GM12878 (cell line): ENCODE results near the gene SRSF1. TPM values are rescaled to one million over a fixed set of nuclear protein-coding genes. Genes with fewer than 3 reads are reported as not detected.
A peak's percentile ranks its signal among the peaks of the same experiment; 100 is the strongest.

Source experiments
- ATAC-seq: fragments of 200-7000 bp; cut with Tn5 transposase; 3 replicates; pipeline ENCODE4 v1.9.1; 2020; ENCODE audit warnings: mild to moderate bottlenecking, moderate library complexity
- BruUV-seq: library from RNA; stranded (reverse); fragments of 400-500 nt; replicated peaks from 2 replicates; lab custom pipeline; 2021; lab: Mats Ljungman, UMichigan
- CTCF ChIA-PET: fragments of 300-600 bp; sonication (Branson Sonifier 250); formaldehyde crosslinking; extraction: SDS; loops from one replicate; lab custom pipeline; 2021; ENCODE audit warnings: inconsistent platforms; lab: Yijun Ruan, JAX
- POLR2A ChIA-PET: fragments of 350-600 bp; formaldehyde crosslinking; extraction: SDS; loops from one replicate; lab custom pipeline; 2021; ENCODE audit warnings: inconsistent platforms; lab: Charles Lee
- RAD21 ChIA-PET: fragments of 300-600 bp; sonication (Branson Sonifier 250); formaldehyde crosslinking; loops from one replicate; lab custom pipeline; 2023; ENCODE audit warnings: antibody characterized with exemption; ENCODE audit not compliant: unreplicated experiment; lab: Charles Lee
- SMC1A ChIA-PET: fragments of 300-600 bp; sonication (Branson Sonifier 250); formaldehyde crosslinking; loops from one replicate; lab custom pipeline; 2023; ENCODE audit not compliant: unreplicated experiment, uncharacterized antibody; lab: Charles Lee
- DNase-seq: peaks from one replicate; pipeline ENCODE4 v3.0.0-alpha.2; 2011; ENCODE audit warnings: low read depth, low spot score
- FAIRE-seq: peaks from 3 replicates; lab custom pipeline; 2011; peaks lifted over from hg19 to GRCh38; lab: Jason Lieb, UNC
- H2AFZ ChIP-seq: 2 replicates; pipeline ENCODE4 v1.6.0; 2011; ENCODE audit warnings: low read depth, low read length, control low read depth; ENCODE audit not compliant: control insufficient read depth
- H3K27ac ChIP-seq: 2 replicates; pipeline ENCODE4 v1.5.1; 2011; ENCODE audit warnings: control low read depth; ENCODE audit not compliant: control insufficient read depth, insufficient read depth
- H3K27me3 ChIP-seq, 2 experiments: replicated peaks in 1 of 2; 2 replicates each; pipeline versions ENCODE4 v1.6.0 to v1.6.1; 2011; ENCODE audit warnings: low read length in 1 of 2; ENCODE audit not compliant: control insufficient read depth in 2 of 2, insufficient read depth in 2 of 2
- H3K36me3 ChIP-seq, 2 experiments: 2 replicates each; pipeline ENCODE4 v1.5.1; 2011; ENCODE audit warnings: low read length in 1 of 2; ENCODE audit not compliant: control insufficient read depth in 2 of 2, insufficient read depth in 2 of 2
- H3K4me1 ChIP-seq: 2 replicates; pipeline ENCODE4 v1.6.1; 2011; ENCODE audit warnings: mild to moderate bottlenecking, low read length, moderate library complexity, mixed read lengths; ENCODE audit not compliant: control insufficient read depth, insufficient read depth
- H3K4me2 ChIP-seq: 2 replicates; pipeline ENCODE4 v1.6.0; 2011; ENCODE audit warnings: control low read depth; ENCODE audit not compliant: control insufficient read depth, insufficient read depth
- H3K4me3 ChIP-seq: fragments of 200-600 bp; sonication (generic); 2 replicates; pipeline ENCODE4 v1.5.1; 2016
- H3K79me2 ChIP-seq: 2 replicates; pipeline ENCODE4 v1.6.0; 2011; ENCODE audit warnings: low read length; ENCODE audit not compliant: control insufficient read depth, insufficient read depth
- H3K9ac ChIP-seq: 2 replicates; pipeline ENCODE4 v1.8.0; 2011; ENCODE audit warnings: low read length, control low read depth, mixed read lengths; ENCODE audit not compliant: control insufficient read depth, insufficient read depth
- H3K9me3 ChIP-seq: replicated peaks from 3 replicates; pipeline ENCODE4 v1.5.1; 2011; ENCODE audit warnings: mild to moderate bottlenecking, low read length; ENCODE audit not compliant: control insufficient read depth, insufficient read depth
- H4K20me1 ChIP-seq: 2 replicates; pipeline ENCODE4 v1.6.0; 2011; ENCODE audit not compliant: control insufficient read depth, insufficient read depth
- CHD1 ChIP-seq: IDR thresholded peaks from 2 replicates; pipeline ENCODE4 v1.6.1; 2012; ENCODE audit warnings: low read depth, low read length, improper control_type of control experiment
- GABPA ChIP-seq: IDR thresholded peaks from 2 replicates; pipeline ENCODE4 v1.6.1; 2014; ENCODE audit warnings: antibody characterized with exemption, low read depth, mild to moderate bottlenecking, inconsistent platforms
- GATAD2B ChIP-seq: fragments of 450-650 bp; conservative IDR thresholded peaks from 2 replicates; pipeline ENCODE4 v1.6.1; 2017; ENCODE audit warnings: low read depth, mild to moderate bottlenecking, moderate library complexity
- HDAC6 ChIP-seq: fragments of 200-600 bp; sonication (generic); IDR thresholded peaks from one replicate; pipeline ENCODE4 v1.8.0; 2017; ENCODE audit warnings: antibody characterized with exemption; ENCODE audit not compliant: unreplicated experiment
- KAT2A ChIP-seq: conservative IDR thresholded peaks from 2 replicates; pipeline ENCODE4 v1.6.1; 2011; ENCODE audit warnings: low read depth, low read length; ENCODE audit not compliant: control insufficient read depth
- RAD51 ChIP-seq: fragments of 450-650 bp; IDR thresholded peaks from 2 replicates; pipeline ENCODE4 v1.6.1; 2016; ENCODE audit warnings: moderate library complexity, mild to moderate bottlenecking, inconsistent platforms
- RELB ChIP-seq: fragments of 450-650 bp; IDR thresholded peaks from 2 replicates; pipeline ENCODE4 v1.6.1; 2017; ENCODE audit warnings: low read depth, mild to moderate bottlenecking, moderate library complexity
- SIX5 ChIP-seq: IDR thresholded peaks from 2 replicates; pipeline ENCODE4 v1.6.1; 2011; ENCODE audit warnings: mild to moderate bottlenecking, low read depth, low read length, moderate library complexity; ENCODE audit not compliant: severe bottlenecking
- SMAD5 ChIP-seq: IDR thresholded peaks from 2 replicates; pipeline ENCODE4 v1.6.1; 2016; ENCODE audit warnings: antibody characterized with exemption, low read depth
- TARDBP ChIP-seq: IDR thresholded peaks from 2 replicates; pipeline ENCODE4 v1.6.1; 2016; ENCODE audit warnings: borderline replicate concordance
- USF2 ChIP-seq: IDR thresholded peaks from 2 replicates; pipeline ENCODE4 v1.6.1; 2011; ENCODE audit warnings: low read depth, low read length, improper control_type of control experiment, borderline replicate concordance
- ZBED1 ChIP-seq: IDR thresholded peaks from 2 replicates; pipeline ENCODE4 v1.6.1; 2016; ENCODE audit warnings: borderline replicate concordance
- ZNF217 ChIP-seq: fragments of 450-650 bp; IDR thresholded peaks from 2 replicates; pipeline ENCODE4 v1.6.1; 2017; ENCODE audit warnings: antibody characterized with exemption, mild to moderate bottlenecking
- ZNF24 ChIP-seq: fragments of 450-650 bp; IDR thresholded peaks from 2 replicates; pipeline ENCODE4 v1.6.1; 2017; ENCODE audit warnings: antibody characterized with exemption, mild to moderate bottlenecking
- ZNF687 ChIP-seq: fragments of 450-650 bp; IDR thresholded peaks from 2 replicates; pipeline ENCODE4 v1.6.1; 2017; ENCODE audit warnings: mild to moderate bottlenecking, moderate library complexity
- WGBS: methylation state at CpG from one replicate; pipeline ENCODE4 v1.1.6; 2016; ENCODE audit warnings: low lambda C conversion rate; ENCODE audit not compliant: insufficient replicate concordance, insufficient coverage; ENCODE audit errors: missing lambda C conversion rate; 5-methylcytosine and 5-hydroxymethylcytosine counted together
- in situ Hi-C: fragments of 300-500 bp; cut with MboI; formaldehyde crosslinking; loops from 9 replicates; pipeline ENCODE4 v1.14.3; 2018; ENCODE audit warnings: mixed read lengths
- intact Hi-C: fragments of 100-400 bp; cut with micrococcal nuclease; formaldehyde crosslinking; loops from one replicate; pipeline ENCODE4 v1.14.2; 2022; ENCODE audit not compliant: unreplicated experiment
- polyA plus RNA-seq, 11 experiments: library from polyadenylated mRNA; depleted of rRNA in 4 of 11; unstranded in 6 of 11; stranded (reverse) in 5 of 11; fragments of >200 nt; fragmentation: Nextera tagmentation in 4 of 11; fragmentation: Illumina TruSeq in 1 of 11; extraction: Ambion mirVana in 4 of 11; extraction: Trizol in 1 of 11; gene quantifications; 1 replicate in 1 of 11; 2 replicates in 10 of 11; pipeline versions ENCODE4 v1.2.1 to v1.2.3, GENCODE V29; 2011 to 2016; ENCODE audit warnings: inconsistent platforms in 2 of 11, missing spikeins in 2 of 11, low read depth in 1 of 11
- total RNA-seq, 4 experiments: library from RNA; depleted of rRNA in 3 of 4; stranded (reverse); fragments of >200 nt in 3 of 4; fragmentation: Illumina TruSeq in 1 of 4; extraction: Trizol in 1 of 4; gene quantifications; 2 replicates each; pipeline versions ENCODE4 v1.2.1 to v1.2.3, GENCODE V29; 2013 to 2021
- TF ChIP-seq, protein P1 (sequence below): fragments of 450-650 bp; IDR thresholded peaks from 2 replicates; pipeline ENCODE4 v1.6.1; 2017; ENCODE audit warnings: borderline replicate concordance

SRSF1 gene
- total and polyA plus RNA-seq, 10 of the 15 experiments (the other 5 are each of a cell fraction or from before 2014, with no cell fraction given) = 101 to 474 (median 404) TPM

- H3K79me2 ChIP-seq = peaks cover 20% of the 10 kb centered on the region
- RAD21 ChIA-PET = interaction anchor here (0.9 to 3.6 kb wide), 13 partner anchors 10 to 129 kb away, joined by 3 to 55 read pairs (median 10); partner anchors contain the start of gene SRSF1
- TF ChIP-seq GABPA = no peak
- no peak for TF ChIP-seq USF2
- TF ChIP-seq SMAD5 = no peak
- no peak for TF ChIP-seq RAD51
- no peak for TF ChIP-seq HDAC6
- no peak for TF ChIP-seq CHD1
- TF ChIP-seq ZNF24 = no peak
- TF ChIP-seq ZBED1 = no peak
- TF ChIP-seq TARDBP = no peak
- TF ChIP-seq GATAD2B = no peak
- TF ChIP-seq SIX5 = no peak
- TF ChIP-seq, protein P1, sequence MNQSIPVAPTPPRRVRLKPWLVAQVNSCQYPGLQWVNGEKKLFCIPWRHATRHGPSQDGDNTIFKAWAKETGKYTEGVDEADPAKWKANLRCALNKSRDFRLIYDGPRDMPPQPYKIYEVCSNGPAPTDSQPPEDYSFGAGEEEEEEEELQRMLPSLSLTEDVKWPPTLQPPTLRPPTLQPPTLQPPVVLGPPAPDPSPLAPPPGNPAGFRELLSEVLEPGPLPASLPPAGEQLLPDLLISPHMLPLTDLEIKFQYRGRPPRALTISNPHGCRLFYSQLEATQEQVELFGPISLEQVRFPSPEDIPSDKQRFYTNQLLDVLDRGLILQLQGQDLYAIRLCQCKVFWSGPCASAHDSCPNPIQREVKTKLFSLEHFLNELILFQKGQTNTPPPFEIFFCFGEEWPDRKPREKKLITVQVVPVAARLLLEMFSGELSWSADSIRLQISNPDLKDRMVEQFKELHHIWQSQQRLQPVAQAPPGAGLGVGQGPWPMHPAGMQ = no peak
- no peak for TF ChIP-seq KAT2A
- no peak for TF ChIP-seq RELB
- TF ChIP-seq ZNF687 = no peak
- no peak for TF ChIP-seq ZNF217
Measured at GRCh38 chr17:57985675-57985974, 21.4 kb downstream of the SRSF1 start.

More at GRCh38 chr17:57985675-57985974, 21.4 kb downstream of the SRSF1 start:
- ChIA-PET CTCF (interaction anchor here (0.6 to 8.8 kb wide), 20 partner anchors 10 to 152 kb away, joined by 3 to 195 read pairs (median 6); partner anchors contain the start of gene SRSF1), POLR2A (interaction anchor here (0.6 to 3.1 kb wide), 9 partner anchors 8 to 169 kb away, joined by 3 to 21 read pairs (median 5); no protein-coding TSS in a partner anchor), SMC1A (interaction anchor here (1.0 to 9.3 kb wide), 25 partner anchors 10 to 253 kb away, joined by 3 to 114 read pairs (median 9); partner anchors contain the start of genes CUEDC1, LPO, MRPS23 and SRSF1)
- Histone ChIP-seq H3K9ac (no peak overlapping the region), H3K9me3 (no peaks in the 10 kb centered on the region), H3K4me2 (no peak overlapping the region), H3K27ac (no peak overlapping the region), H3K4me3 (0 out of 2 replicates have a peak overlapping the region, but pooled peaks have one; percentile 17), H3K27me3 (no peaks in the 10 kb centered on the region), H4K20me1 (peaks cover 2% of the 10 kb centered on the region; the same call in 1 of the 2 replicates), H2AFZ (no peak overlapping the region), H3K36me3 (peaks cover 0 to 6% of the 10 kb centered on the region in 2 experiments; a peak in 2 of 4 replicates), H3K4me1 (peaks cover 5% of the 10 kb centered on the region)
- 100% methylated on average over 1 of the region's 1 CpG for whole genome bisulfite sequencing
- intact Hi-C loops (loop anchor here (5.0 kb wide), 1 partner anchor 38 kb away; no protein-coding TSS in a partner anchor), in situ Hi-C loops (no loop called here)
- no TSS peak for BruUV-seq
- DNase-seq (no peak), FAIRE-seq (no peak), ATAC-seq (no peak)
